ENCODE results near the gene DENND1C. TPM values are rescaled to one million over a fixed set of nuclear protein-coding genes. Genes with fewer than 3 reads are reported as not detected.

Gene DENND1C
- total and polyA plus RNA-seq, 9 of the 15 experiments (the other 6 are each of a cell fraction or from before 2014, with no cell fraction given), result 0.03 to 1.2 (median 0.32) TPM; not detected in 1

DNA sequence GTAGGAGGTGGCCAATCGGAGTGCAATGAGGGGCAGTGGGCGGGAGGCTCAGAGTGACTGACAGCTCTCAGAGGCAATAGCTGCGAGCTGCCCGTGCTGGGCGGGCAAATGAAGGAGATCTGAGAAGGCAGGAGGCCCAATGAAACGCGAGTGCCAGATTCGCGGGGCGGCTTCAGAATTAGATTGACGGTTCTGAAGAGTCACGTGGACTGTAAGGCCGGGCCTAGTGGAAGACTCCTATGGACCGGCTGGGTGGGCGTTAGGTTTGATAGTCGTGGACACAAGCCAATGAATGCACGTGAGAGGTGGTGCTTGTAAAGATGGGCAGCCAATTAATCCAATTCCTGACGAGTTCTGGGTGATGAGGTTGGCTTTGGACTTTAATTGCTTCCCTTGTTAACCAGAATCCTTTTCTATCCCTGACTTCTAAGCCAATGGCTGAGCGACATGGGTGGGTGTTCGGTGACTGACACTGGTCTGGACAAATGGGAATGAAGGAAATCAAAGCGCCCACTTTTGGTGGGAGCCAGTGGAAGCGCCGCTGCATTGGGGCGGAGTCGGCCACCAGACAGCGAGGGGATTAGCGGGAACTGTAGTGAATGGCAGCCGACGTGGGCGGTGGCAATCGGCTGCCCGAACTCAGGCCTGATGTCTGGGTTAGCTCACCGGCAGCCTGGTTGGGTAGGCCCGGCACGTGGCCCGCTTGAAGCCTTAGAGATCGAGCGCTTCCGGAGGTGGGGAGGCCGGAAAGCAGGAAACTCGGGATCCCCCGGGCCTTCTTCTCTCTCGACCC is 56.5 kb downstream of the DENND1C start (continued):
- TF ChIP-seq, protein P1, sequence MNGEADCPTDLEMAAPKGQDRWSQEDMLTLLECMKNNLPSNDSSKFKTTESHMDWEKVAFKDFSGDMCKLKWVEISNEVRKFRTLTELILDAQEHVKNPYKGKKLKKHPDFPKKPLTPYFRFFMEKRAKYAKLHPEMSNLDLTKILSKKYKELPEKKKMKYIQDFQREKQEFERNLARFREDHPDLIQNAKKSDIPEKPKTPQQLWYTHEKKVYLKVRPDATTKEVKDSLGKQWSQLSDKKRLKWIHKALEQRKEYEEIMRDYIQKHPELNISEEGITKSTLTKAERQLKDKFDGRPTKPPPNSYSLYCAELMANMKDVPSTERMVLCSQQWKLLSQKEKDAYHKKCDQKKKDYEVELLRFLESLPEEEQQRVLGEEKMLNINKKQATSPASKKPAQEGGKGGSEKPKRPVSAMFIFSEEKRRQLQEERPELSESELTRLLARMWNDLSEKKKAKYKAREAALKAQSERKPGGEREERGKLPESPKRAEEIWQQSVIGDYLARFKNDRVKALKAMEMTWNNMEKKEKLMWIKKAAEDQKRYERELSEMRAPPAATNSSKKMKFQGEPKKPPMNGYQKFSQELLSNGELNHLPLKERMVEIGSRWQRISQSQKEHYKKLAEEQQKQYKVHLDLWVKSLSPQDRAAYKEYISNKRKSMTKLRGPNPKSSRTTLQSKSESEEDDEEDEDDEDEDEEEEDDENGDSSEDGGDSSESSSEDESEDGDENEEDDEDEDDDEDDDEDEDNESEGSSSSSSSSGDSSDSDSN (IDR thresholded peaks at IDR 0.05; ENCODE audit: borderline replicate concordance in 1 of 2, low read depth in 2 of 2, low read length in 2 of 2), result no peak
- TF ChIP-seq RAD21 (CRISPR knock-in tag; conservative IDR thresholded peaks at IDR 0.05 in 1 of 2, IDR thresholded peaks at IDR 0.05 in 1 of 2), result no peak
- TF ChIP-seq, protein P2, sequence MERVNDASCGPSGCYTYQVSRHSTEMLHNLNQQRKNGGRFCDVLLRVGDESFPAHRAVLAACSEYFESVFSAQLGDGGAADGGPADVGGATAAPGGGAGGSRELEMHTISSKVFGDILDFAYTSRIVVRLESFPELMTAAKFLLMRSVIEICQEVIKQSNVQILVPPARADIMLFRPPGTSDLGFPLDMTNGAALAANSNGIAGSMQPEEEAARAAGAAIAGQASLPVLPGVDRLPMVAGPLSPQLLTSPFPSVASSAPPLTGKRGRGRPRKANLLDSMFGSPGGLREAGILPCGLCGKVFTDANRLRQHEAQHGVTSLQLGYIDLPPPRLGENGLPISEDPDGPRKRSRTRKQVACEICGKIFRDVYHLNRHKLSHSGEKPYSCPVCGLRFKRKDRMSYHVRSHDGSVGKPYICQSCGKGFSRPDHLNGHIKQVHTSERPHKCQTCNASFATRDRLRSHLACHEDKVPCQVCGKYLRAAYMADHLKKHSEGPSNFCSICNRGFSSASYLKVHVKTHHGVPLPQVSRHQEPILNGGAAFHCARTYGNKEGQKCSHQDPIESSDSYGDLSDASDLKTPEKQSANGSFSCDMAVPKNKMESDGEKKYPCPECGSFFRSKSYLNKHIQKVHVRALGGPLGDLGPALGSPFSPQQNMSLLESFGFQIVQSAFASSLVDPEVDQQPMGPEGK (CRISPR knock-in tag; IDR thresholded peaks at IDR 0.05; ENCODE audit: borderline replicate concordance), result no peak
- no peak for TF ChIP-seq ZNF3 (CRISPR knock-in tag; IDR thresholded peaks at IDR 0.05)
- TF ChIP-seq ZZZ3 (IDR thresholded peaks at IDR 0.05), result peak; percentile 76
- no peak for TF ChIP-seq ZNF316 (IDR thresholded peaks at IDR 0.05)
- TF ChIP-seq, protein P3, sequence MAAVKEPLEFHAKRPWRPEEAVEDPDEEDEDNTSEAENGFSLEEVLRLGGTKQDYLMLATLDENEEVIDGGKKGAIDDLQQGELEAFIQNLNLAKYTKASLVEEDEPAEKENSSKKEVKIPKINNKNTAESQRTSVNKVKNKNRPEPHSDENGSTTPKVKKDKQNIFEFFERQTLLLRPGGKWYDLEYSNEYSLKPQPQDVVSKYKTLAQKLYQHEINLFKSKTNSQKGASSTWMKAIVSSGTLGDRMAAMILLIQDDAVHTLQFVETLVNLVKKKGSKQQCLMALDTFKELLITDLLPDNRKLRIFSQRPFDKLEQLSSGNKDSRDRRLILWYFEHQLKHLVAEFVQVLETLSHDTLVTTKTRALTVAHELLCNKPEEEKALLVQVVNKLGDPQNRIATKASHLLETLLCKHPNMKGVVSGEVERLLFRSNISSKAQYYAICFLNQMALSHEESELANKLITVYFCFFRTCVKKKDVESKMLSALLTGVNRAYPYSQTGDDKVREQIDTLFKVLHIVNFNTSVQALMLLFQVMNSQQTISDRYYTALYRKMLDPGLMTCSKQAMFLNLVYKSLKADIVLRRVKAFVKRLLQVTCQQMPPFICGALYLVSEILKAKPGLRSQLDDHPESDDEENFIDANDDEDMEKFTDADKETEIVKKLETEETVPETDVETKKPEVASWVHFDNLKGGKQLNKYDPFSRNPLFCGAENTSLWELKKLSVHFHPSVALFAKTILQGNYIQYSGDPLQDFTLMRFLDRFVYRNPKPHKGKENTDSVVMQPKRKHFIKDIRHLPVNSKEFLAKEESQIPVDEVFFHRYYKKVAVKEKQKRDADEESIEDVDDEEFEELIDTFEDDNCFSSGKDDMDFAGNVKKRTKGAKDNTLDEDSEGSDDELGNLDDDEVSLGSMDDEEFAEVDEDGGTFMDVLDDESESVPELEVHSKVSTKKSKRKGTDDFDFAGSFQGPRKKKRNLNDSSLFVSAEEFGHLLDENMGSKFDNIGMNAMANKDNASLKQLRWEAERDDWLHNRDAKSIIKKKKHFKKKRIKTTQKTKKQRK (IDR thresholded peaks at IDR 0.05; ENCODE audit: borderline replicate concordance, low read depth, low read length), result peak; percentile 96
- TF ChIP-seq, protein P4, sequence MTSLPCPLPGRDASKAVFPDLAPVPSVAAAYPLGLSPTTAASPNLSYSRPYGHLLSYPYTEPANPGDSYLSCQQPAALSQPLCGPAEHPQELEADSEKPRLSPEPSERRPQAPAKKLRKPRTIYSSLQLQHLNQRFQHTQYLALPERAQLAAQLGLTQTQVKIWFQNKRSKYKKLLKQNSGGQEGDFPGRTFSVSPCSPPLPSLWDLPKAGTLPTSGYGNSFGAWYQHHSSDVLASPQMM (CRISPR knock-in tag; IDR thresholded peaks at IDR 0.05), result no peak
- TF ChIP-seq SRF (CRISPR knock-in tag; IDR thresholded peaks at IDR 0.05), result peak in 1 of 2 experiments; percentile 74; a peak in 1 of 4 replicates
- TF ChIP-seq ZFP30 (CRISPR knock-in tag; IDR thresholded peaks at IDR 0.05; ENCODE audit: borderline replicate concordance), result no peak
- TF ChIP-seq, protein P5, sequence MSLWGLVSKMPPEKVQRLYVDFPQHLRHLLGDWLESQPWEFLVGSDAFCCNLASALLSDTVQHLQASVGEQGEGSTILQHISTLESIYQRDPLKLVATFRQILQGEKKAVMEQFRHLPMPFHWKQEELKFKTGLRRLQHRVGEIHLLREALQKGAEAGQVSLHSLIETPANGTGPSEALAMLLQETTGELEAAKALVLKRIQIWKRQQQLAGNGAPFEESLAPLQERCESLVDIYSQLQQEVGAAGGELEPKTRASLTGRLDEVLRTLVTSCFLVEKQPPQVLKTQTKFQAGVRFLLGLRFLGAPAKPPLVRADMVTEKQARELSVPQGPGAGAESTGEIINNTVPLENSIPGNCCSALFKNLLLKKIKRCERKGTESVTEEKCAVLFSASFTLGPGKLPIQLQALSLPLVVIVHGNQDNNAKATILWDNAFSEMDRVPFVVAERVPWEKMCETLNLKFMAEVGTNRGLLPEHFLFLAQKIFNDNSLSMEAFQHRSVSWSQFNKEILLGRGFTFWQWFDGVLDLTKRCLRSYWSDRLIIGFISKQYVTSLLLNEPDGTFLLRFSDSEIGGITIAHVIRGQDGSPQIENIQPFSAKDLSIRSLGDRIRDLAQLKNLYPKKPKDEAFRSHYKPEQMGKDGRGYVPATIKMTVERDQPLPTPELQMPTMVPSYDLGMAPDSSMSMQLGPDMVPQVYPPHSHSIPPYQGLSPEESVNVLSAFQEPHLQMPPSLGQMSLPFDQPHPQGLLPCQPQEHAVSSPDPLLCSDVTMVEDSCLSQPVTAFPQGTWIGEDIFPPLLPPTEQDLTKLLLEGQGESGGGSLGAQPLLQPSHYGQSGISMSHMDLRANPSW (CRISPR knock-in tag; IDR thresholded peaks at IDR 0.05), result 0 out of 2 replicates have a peak, but pooled peaks have one; percentile 47
- TF ChIP-seq TAF1 (IDR thresholded peaks at IDR 0.05; ENCODE audit: control insufficient read depth, extremely low read depth, insufficient read depth, low read length, severe bottlenecking), result peak; percentile 41
- TF ChIP-seq CBFA2T2 (conservative IDR thresholded peaks at IDR 0.05), result peak; percentile 71
- no peak for TF ChIP-seq MIER1 (IDR thresholded peaks at IDR 0.05; ENCODE audit: low read depth)
- no peak for TF ChIP-seq ZC3H8 (IDR thresholded peaks at IDR 0.05)

All from K562 (cell line).